HG02885 (cell line): ENCODE data around the gene FAM124B.

Experiments
- ATAC-seq: cut with Tn5 transposase; IDR thresholded peaks from one replicate; pipeline ENCODE4 v1.9.1; 2021; ENCODE audit warnings: mild to moderate bottlenecking; ENCODE audit not compliant: unreplicated experiment, poor library complexity

The FAM124B gene, protein sequence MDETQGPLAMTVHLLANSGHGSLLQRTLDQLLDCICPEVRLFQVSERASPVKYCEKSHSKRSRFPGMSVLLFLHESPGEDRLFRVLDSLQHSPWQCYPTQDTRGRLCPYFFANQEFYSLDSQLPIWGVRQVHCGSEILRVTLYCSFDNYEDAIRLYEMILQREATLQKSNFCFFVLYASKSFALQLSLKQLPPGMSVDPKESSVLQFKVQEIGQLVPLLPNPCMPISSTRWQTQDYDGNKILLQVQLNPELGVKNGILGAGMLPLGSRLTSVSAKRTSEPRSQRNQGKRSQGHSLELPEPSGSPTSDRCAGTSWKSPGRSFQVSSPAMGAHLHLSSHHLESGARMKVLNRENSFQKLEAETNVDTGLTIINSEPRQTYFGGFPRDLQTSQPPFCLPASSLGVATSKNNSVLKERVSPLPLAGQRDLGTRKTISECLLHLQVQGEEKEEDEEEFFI

DNA sequence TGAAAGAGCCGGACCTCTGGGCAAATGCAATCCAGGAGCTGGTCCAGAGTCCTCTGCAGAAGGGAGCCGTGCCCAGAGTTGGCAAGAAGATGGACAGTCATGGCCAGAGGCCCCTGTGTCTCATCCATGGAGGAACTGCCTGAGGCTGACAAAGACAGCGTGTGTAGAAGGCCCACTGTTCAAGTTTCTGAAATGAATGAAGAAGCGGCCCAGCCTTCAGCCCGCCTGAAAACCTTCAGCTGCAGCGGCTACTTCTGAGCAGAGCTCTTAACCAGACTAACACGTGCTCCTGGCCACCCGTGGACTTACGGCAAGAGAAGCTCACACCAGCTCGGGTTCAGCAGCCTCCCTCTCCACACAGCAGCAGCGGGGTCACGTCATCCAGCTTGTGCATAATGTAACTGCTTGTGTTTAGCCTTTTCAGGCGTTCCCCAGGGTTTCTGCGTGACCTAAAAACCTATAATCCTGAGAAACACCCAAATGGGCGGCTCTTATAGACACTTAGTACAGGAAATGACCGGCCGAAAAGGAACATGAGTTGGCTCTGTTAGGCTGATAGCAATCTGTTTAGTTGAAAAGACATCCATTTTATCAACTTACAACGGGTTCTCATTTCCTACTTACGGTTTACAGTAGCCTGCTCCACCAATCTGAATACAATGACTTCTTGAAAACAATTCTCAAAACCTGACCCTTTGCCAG lies at the start of gene FAM124B:
Gene FAM124B, minus strand, starts transcription at position 467 of the 702 bp plus-strand sequence. Its CDS starts 339 bp downstream, at position 128.
- peak; percentile 46 for ATAC-seq

DNA sequence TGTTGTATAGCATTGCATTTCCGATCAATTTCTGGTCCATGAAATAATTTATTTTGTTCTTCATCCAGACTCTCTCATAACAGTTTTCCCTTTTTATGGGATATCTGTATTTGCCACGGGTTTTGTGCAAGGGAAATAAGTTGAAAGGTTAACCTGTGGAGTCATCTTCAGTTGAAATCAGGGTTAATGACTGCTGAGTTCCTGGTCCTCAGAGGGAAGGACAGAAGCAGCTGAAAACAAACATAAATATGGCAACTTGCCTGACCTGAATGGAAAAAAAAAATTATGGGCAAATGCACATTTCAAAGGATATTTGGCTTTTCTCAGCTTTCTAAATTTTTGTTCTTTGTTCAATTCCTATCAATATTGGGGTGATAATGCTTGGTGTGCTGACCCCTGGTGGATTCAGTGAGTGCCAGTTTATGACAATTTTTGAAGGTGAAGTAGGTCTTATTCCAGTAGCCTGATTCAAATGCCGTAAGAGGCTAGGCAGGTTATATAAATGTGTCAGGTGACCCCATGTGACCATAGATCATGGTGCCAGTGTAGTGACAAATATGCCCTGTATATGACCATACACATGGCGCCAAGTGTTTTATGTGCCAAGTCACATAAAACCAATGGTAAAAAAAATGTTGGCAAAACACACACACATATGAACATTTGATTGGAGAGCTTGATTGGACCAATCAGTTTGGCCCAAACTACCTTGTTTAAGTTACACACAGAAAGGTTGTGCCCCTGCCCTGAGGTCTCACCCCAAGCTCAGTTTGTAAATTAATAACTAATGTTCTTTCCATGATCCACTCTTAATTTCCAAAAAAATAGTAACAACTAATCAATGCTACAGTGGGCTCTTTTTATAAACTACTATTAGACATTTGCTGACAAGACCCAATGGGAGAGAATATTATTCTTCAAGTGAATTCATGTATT lies 47.6 kb upstream of the FAM124B start:
- ATAC-seq = no peak

DNA sequence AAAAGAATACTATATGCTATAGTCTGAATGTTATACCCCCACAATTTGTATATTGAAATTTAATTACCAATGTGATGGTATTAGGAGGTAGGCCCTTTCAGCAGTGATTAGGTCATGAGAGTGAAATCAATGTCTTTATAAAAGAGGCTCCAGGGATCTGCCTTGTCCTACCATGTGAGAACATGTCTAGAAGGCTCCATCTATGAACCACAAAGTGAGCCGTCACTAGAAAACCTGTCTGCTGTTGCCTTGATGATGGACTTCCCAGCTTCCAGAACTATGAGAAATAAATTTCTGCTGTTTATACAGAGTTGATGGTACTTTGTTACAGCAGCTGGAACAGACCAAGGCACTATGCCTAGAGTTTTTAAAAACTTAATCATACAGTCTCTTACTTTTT lies 46.3 kb upstream of the FAM124B start:
- ATAC-seq = no peak

DNA sequence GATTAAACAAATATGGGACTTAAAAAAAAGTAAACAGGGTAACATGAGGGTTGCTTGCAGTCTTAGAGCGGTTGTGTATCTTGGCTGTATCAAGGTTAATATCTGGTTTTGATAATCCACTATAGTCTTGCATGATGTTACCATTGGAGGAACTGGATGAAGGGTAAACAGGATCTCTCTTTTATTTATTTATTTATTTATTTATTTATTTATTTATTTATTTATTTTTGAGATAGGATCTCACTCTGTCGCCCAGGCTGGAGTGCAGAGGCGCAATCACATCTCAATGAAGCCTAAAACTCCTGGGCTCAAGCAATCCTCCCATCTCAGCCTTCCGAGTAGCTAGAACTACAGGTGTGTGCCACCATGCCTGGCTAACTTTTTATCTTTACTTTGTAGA lies 42.9 kb upstream of the FAM124B start:
- no peak for ATAC-seq

DNA sequence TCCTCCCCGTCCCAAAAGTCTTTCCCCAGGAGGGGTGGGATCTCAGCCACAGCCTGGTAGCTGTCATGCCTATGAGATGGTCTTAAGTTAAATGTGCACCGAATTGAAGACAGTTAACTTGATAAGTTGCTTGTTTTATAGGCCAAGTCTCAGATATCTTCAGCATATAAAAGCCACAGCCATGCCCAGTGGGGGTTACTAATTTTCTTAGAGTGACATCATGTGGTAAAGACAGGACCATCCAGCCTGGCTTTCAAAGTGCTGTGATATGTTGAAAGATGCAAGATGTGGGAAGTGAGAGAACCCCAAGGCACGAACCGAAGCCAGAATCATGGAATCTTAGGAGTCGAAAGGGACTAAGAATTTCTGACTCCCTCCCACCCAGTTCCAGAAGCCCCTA lies 42.1 kb upstream of the FAM124B start:
- ATAC-seq = no peak

DNA sequence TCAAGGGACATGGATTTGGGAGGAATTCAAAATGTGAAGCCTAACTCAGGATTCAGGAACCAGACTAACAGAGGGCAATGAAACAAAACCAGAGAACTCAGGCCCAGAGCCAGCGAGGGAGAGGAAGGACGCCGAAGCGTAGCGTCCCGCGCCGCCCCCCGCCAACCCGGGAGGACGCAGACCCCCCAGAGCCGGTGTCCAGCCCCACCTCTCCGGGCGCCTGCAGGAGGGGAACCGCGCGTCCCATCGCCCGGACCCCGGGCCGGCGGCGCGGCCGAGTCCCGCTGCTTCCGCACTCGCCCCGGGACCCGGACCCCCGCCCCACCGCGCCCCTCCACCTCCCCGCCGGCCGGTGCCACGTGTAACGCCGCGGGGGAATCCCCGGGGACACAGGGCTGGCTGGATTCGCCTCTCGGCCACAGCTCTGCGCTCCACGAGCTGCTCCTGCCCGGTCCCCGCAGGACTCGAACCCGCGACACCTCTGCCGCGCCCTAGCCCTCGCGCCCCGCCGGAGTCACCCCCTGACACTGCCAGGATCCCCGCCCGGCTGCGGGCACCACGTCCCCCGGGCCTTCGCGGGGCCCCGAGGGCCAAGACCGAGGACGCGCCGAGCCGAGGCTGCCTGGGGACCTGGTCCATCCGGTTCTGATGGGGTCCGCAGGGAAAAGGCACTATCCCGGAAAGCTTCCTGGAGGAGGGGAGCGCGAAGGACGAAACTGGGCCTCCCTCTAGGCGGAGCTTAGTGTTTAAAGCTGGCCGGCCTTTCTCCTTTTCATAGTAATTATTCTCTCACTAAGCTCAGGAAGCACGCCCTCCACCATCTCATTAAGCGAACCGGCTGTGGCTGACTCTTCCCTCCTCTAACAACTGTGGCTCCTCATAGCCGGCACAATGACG lies 40.4 kb upstream of the FAM124B start:
- ATAC-seq = no peak

DNA sequence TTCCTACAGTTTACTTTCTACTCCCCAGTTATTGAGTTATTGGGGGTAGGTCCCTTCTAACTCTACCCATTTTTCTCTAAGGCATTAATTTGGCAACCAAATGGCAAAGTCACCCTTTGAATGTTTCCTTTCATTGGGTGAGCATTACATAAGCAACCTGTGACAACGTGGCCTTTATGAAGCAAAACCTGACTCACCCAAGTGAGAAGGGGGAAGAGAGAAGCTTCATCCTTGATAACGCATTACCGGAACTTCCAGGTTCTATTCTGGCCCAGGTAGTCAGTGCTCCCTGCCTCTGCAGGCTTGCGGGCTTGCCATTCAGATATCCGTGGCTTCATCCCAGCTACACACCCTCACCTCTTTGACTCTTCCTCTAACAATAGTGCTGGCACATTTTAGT lies 39.1 kb upstream of the FAM124B start:
- no peak for ATAC-seq

DNA sequence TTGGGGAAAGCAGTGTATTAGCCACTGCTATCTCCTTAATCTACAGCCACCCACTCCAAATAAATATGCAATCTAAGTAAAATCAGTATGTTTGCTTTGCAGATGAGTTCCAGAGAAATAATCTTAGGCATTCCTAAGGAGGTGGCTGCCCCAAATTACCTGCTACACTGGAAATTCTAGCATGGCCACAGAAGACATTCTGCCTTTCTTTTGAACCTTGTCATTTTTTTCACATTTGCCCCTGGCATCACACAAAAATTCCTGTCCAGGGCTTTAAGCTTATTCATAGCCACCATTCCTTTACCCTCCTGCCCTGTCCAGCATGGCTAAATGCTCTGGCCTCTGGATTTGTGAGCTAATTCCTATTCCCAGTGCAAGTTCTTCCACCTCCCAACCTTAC lies 36.8 kb upstream of the FAM124B start:
- ATAC-seq = no peak

DNA sequence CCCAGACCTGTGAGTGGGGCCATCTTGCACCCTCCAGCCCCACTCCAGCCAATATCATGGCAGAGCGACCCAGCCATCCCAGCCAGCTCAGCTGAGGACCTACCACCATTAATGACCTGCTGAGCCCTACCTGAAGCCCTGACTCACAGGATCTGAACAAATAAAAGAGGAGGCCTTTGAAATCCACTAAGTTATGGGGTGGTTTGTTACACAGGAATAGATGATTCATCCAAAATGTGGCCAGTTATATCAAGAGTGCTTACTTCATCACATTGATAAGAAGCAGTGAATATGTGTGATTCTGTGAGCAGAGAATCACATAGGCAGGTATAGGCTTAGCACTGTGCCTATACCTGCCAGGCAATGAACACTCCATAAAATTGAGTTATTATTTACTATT lies 34.7 kb upstream of the FAM124B start:
- no peak for ATAC-seq

DNA sequence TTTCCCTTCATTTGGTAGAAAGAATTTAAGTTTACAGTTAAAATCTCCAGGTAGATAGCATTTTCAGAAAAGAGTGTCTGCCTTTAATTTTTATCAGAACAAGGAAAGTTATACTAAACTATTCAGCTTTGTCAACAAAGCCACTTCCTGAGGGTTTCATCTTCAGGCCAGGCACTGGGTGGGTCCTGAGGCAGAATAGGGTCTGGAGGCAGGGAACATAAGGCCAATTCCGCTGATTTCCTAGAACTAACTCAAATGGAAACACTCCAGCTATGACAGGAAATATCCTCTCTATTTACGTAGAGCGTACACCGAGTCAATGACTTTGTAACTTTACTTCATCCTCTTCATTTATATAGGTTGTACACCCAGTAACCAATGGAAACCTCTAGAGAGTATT lies 32.7 kb upstream of the FAM124B start:
- ATAC-seq = no peak

DNA sequence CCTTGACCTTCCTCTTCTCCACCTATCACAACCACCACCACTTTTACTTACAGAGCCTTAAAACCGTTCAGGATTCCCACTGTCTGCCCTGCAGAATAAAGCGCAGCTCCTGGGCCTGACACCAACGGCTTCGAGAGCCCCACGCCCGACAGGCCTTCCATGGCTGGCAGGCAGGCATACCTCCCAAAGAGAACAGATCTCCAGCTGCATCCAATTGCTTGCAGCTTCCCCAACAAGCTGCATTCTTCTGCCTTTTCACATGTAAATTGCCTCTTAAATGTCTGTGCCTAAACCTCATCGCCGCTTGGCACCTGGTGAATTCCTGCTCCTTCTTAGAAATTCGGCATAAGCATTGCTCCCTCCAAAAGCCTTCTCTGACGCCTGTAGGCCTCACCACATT lies 31.5 kb upstream of the FAM124B start:
- ATAC-seq = no peak

DNA sequence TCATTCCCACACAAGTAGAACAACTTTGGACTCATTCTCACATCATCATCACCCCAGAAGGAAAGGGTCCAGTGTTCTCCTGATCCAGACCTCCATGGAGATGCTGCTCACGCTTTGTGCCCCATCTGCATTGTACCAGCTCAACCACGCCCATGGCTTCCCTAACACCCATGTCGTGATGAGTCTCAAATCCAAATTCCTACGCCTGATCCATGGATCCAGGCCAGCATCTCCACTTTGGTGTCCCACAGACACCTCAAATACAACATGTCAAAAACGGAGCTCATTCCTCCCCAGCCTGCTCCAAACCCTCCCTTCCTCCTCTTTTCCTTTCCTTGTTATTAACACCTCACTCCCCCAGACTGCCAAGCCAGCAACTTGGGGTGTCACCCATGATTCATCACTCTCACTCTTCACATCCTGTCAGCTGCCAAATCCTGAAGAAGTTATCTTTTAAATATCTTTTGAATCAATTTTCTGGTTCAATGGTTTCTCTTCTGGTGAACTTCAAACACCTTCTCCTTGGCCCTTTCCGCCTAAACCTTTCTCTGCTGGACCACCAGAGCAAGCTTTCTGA lies 30.2 kb upstream of the FAM124B start:
- no peak for ATAC-seq

DNA sequence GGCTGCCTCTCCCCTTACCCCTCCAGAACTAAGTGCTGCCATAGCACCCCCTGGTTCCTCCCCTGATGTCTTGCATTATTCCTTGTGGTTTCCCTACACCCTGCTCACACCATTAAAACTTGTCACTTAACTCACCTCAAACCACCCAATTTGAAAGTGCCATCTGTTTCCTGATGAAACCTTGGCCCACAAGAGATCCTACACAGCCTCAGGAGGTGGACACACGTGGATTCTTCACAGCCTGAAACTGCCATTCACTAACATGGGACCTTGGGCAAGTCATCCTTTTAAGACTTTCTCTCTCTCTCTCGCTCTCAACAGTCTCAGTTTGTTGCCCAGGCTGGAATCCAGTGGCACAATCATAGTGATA lies 27.5 kb upstream of the FAM124B start:
- ATAC-seq = no peak

DNA sequence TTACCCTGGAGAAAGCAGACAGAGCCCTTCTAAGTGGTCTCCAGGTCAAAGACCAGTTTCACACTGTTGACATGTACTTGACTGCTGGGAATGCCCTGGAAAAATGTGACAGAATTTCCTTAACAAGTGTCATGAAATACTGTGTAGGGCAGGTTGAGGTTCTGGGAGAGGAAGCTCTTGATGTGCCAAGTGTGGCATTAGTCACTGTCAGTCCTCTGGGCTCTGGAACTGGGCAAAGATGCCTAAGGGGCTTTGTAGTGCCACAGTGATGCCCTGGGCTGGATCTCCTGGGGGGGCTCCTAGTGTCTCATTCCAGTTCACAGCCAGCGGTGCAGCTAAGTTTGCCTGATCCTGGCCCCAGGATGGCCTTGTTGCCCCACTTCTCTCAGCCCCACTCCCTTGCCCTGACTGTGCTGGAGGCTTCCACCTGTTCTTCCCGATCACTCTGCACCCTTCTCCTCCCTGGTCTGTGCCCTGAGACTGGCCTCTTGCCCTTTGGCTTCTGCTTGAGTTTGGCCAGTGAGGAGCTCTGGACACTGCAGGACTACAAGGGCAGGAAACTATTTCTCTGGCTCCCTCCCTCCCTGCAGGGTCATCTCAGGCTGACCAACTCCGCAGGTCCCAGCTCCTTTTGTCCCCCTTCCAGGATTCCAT lies 27.0 kb upstream of the FAM124B start:
- ATAC-seq = no peak

DNA sequence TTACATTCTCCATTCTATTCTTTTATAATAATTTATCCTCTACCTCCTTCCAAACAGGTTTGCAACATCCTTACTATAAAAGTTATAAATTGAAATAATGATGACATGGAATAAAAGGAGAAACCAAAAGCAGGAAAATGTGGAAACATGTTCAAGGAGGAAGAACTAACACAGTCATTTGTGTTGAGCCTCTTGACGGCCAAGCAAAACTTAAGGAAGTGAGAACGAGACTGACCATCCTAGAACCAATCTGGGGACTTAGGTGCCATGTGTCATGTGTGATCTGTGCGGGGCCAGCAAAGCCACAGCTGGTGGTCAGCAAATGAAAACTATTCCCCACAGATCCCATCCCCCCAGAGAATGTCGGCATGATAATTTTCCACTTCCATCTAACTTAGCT lies 25.6 kb upstream of the FAM124B start:
- no peak for ATAC-seq

DNA sequence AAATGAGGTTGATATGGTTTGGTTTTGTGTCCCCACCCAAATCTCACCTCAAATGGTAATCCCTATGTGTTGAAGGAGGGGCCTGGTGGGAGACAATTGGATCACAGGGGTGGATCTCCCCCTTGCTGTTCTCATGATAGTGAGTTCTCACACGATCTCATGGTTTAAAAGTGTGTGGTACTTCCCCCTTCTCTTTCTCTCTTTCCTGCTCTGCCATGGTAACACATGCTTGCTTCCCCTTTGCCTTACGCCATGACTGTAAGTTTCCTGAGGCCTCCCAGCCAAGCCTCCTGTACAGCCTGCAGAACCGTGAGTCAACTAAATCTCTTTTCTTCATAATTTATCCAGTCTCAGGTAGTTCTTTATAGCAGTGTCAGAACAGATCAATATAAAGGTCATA lies 24.7 kb upstream of the FAM124B start:
- no peak for ATAC-seq

DNA sequence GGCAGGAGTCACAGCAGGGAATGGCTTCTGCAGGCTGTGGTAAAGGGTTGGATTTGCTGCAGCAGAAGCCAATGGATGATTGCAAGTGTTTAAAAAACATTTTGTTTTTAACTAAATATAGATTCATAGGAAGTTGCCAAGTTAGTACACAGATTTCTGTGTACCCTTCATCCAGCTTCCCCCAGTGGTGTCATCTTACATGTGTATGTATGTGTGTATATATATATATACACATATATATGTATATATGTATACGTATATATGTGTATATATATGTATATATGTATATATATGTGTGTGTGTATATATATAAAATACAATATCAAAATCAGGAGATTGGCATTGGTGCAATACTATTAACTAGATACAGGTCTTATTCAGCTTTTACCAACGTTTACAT lies 19.2 kb upstream of the FAM124B start:
- no peak for ATAC-seq

DNA sequence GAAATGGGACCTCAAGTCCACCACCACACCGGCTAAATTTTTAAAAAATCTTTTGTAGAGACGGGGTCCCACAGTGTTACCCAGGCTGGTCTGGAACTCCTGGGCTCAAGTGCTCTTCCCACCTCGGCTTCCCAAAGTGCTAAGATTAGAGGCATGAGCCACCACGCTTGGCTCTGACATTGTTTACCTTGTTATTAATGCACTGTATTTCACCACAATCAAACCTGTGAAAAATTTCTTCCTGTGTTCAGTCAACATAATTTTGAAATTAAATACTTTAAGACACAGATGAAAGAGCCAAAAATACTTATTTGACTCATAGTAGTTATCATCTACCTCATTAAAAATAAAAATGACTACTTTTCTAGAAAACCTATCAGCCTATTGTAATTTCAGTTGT lies 16.0 kb upstream of the FAM124B start:
- ATAC-seq = no peak

DNA sequence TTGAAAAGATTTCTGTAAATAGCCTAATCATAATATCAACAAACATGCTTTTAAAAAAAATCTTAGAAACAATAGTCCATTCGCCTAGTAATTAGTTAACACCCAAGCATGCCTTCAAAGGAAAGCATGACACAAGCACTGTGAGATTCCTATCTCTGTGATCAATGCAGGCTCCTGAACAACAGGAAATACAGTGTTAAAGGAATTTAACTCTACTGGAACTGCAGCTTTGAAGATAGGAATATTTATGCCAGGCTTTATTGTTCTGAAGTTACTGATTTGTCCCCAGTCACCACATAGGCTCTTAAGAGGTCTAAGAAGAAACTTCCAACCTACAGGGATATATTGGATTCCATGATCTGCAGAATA lies 15.4 kb upstream of the FAM124B start:
- no peak for ATAC-seq
